Suprapubic skin (tissue), 4 donors: ENCODE results near the gene HOXA9. TPM values are rescaled to one million over a fixed set of nuclear protein-coding genes. Genes with fewer than 3 reads are reported as not detected.

Experiments used
- DNase-seq, 2 donors: peaks; one replicate each; pipeline ENCODE4 v3.0.0-alpha.2; 2019; ENCODE audit warnings: low spot score in 2 of 2
- H3K27ac ChIP-seq: fragments of 200-600 bp; sonication (generic); one replicate; pipeline ENCODE4 v1.5.1; 2019
- H3K27me3 ChIP-seq: fragments of 200-600 bp; sonication (generic); one replicate; pipeline ENCODE4 v1.5.1; 2019
- H3K36me3 ChIP-seq: fragments of 200-600 bp; sonication (generic); one replicate; pipeline ENCODE4 v1.5.1; 2019
- H3K4me1 ChIP-seq: fragments of 200-600 bp; sonication (generic); one replicate; pipeline ENCODE4 v1.5.1; 2019
- H3K4me3 ChIP-seq: fragments of 200-600 bp; sonication (generic); one replicate; pipeline ENCODE4 v1.5.1; 2019; ENCODE audit warnings: mild to moderate bottlenecking
- H3K9me3 ChIP-seq: fragments of 200-600 bp; sonication (generic); one replicate; pipeline ENCODE4 v1.5.1; 2019
- EP300 ChIP-seq: sonication (generic); formaldehyde crosslinking; IDR thresholded peaks from one replicate; pipeline ENCODE4 v1.6.1; 2017; ENCODE audit warnings: antibody characterized with exemption
- POLR2A ChIP-seq, 2 donors: fragments of 450-650 bp; IDR thresholded peaks; one replicate each; pipeline ENCODE4 v1.6.1; 2017; ENCODE audit warnings: antibody characterized with exemption in 2 of 2, mild to moderate bottlenecking in 2 of 2, moderate library complexity in 2 of 2
- POLR2AphosphoS5 ChIP-seq, 3 donors: sonication (generic); formaldehyde crosslinking; IDR thresholded peaks; one replicate each; pipeline ENCODE4 v1.6.1; 2017; ENCODE audit warnings: antibody characterized with exemption in 3 of 3
- WGBS: methylation state at CpG from one replicate; pipeline ENCODE4 v1.1.5; 2018; 5-methylcytosine and 5-hydroxymethylcytosine counted together
- total RNA-seq, 4 donors: library from RNA; depleted of rRNA; stranded (reverse); fragments of >200 nt; gene quantifications; one replicate each; pipeline ENCODE4 v1.1.0, GENCODE V29; 2016
- TF ChIP-seq, protein P1 (sequence below), 2 donors: fragments of 200-600 bp in 1 of 2; fragments of 450-650 bp in 1 of 2; sonication (generic) in 1 of 2; IDR thresholded peaks; one replicate each; pipeline ENCODE4 v1.5.1; 2016 to 2019; ENCODE audit warnings: antibody characterized with exemption in 2 of 2, mild to moderate bottlenecking in 1 of 2, moderate library complexity in 1 of 2

HOXA9 gene
- total RNA-seq, 4 donors from 2014 or later, result 26.7 to 64.8 (median 48.7) TPM

GRCh38 chr7:27211764-27212204 is 46.4 kb upstream of the HOXA9 start:
- DNase-seq, result no peak
- 52% methylated on average over 3 of the region's 3 CpGs for WGBS
- Histone ChIP-seq H3K4me3 (no peak overlapping the region), H3K36me3 (no peaks in the 10 kb centered on the region), H3K4me1 (peaks cover 15% of the 10 kb centered on the region), H3K9me3 (no peaks in the 10 kb centered on the region), H3K27ac (no peak overlapping the region), H3K27me3 (peaks cover 96% of the 10 kb centered on the region)
- TF ChIP-seq EP300 (no peak), POLR2A (IDR thresholded peaks at IDR 0.05) (no peak), POLR2AphosphoS5 (IDR thresholded peaks at IDR 0.05) (no peak)
- TF ChIP-seq, protein P1, sequence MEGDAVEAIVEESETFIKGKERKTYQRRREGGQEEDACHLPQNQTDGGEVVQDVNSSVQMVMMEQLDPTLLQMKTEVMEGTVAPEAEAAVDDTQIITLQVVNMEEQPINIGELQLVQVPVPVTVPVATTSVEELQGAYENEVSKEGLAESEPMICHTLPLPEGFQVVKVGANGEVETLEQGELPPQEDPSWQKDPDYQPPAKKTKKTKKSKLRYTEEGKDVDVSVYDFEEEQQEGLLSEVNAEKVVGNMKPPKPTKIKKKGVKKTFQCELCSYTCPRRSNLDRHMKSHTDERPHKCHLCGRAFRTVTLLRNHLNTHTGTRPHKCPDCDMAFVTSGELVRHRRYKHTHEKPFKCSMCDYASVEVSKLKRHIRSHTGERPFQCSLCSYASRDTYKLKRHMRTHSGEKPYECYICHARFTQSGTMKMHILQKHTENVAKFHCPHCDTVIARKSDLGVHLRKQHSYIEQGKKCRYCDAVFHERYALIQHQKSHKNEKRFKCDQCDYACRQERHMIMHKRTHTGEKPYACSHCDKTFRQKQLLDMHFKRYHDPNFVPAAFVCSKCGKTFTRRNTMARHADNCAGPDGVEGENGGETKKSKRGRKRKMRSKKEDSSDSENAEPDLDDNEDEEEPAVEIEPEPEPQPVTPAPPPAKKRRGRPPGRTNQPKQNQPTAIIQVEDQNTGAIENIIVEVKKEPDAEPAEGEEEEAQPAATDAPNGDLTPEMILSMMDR (IDR thresholded peaks at IDR 0.05), result no peak

DNA sequence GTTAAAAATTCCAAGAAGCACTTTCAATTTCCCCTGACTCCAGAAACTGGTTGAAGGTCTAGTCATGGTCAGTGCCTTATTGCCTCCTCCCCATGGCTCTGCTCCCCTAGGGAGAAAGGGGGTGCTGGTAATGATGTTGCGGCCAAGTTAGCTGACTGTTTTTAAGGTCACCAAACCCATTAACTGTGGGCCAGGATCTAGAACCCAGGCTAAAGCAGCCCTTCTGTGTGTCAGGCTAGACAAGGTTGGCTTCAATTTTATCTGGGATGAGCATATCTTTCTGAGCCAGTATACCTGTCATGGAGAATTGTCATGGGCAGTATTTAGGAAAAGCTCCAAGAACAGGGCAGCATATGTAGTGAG is 45.7 kb upstream of the HOXA9 start:
- H3K27ac ChIP-seq, result no peak overlapping the region
- no peak for TF ChIP-seq EP300
- TF ChIP-seq POLR2A (IDR thresholded peaks at IDR 0.05), result no peak
- TF ChIP-seq, protein P1 (IDR thresholded peaks at IDR 0.05), result no peak
- TF ChIP-seq POLR2AphosphoS5 (IDR thresholded peaks at IDR 0.05), result no peak
- H3K9me3 ChIP-seq, result no peaks in the 10 kb centered on the region
- no peaks in the 10 kb centered on the region for H3K36me3 ChIP-seq
- DNase-seq, result no peak
- peaks cover 15% of the 10 kb centered on the region for H3K4me1 ChIP-seq
- no peak overlapping the region for H3K4me3 ChIP-seq
- H3K27me3 ChIP-seq, result peaks cover 96% of the 10 kb centered on the region
- WGBS, result 100% methylated on average over 1 of the region's 1 CpG

GRCh38 chr7:27210441-27211083 is 45.2 kb upstream of the HOXA9 start:
- Histone ChIP-seq H3K27ac (no peak overlapping the region), H3K4me1 (peaks cover 19% of the 10 kb centered on the region), H3K36me3 (no peaks in the 10 kb centered on the region), H3K9me3 (no peaks in the 10 kb centered on the region), H3K4me3 (peak overlapping the region; percentile 32), H3K27me3 (peaks cover 97% of the 10 kb centered on the region)
- DNase-seq, result no peak
- 16% methylated on average over 31 of the region's 32 CpGs for WGBS
- TF ChIP-seq, protein P1 (IDR thresholded peaks at IDR 0.05), result peak; percentile 51 to 77
- TF ChIP-seq POLR2AphosphoS5 (IDR thresholded peaks at IDR 0.05), result no peak

GRCh38 chr7:27209933-27210440 is 44.6 kb upstream of the HOXA9 start:
- WGBS, result no CpG with 5 or more reads among the region's 11 CpGs
- H3K36me3 ChIP-seq, result no peaks in the 10 kb centered on the region
- H3K9me3 ChIP-seq, result no peaks in the 10 kb centered on the region
- DNase-seq, result no peak
- H3K4me3 ChIP-seq, result no peak overlapping the region
- no peak overlapping the region for H3K27ac ChIP-seq
- H3K4me1 ChIP-seq, result peaks cover 25% of the 10 kb centered on the region
- peaks cover 100% of the 10 kb centered on the region for H3K27me3 ChIP-seq
- TF ChIP-seq EP300 (no peak), POLR2A (IDR thresholded peaks at IDR 0.05) (no peak), POLR2AphosphoS5 (IDR thresholded peaks at IDR 0.05) (no peak)
- TF ChIP-seq, protein P1 (IDR thresholded peaks at IDR 0.05), result no peak

DNA sequence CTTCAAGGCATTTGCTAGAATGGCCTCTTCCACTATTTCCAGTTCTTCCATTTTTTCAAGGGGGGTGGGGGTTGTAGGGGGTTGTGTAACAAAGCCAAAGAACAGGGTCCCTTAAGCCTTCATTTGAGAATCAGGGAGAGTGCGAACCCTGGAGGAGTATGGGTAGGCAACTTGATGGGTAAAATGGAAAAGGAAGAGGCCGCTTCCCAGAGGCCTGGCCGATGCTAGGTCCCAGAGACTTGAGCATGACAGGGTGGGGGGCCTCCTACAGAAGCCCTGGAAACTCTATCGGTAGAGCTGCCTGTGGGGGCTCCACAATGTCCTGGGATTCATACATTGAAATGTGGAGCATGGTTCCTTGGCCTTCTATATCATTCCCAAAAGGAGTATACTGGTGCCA is 43.7 kb upstream of the HOXA9 start:
- Histone ChIP-seq H3K4me1 (peaks cover 29% of the 10 kb centered on the region), H3K4me3 (no peak overlapping the region), H3K27ac (no peak overlapping the region), H3K9me3 (no peaks in the 10 kb centered on the region), H3K36me3 (no peaks in the 10 kb centered on the region), H3K27me3 (peaks cover 100% of the 10 kb centered on the region)
- WGBS, result 87% methylated on average over 4 of the region's 4 CpGs
- no peak for DNase-seq
- no peak for TF ChIP-seq EP300
- TF ChIP-seq POLR2A (IDR thresholded peaks at IDR 0.05), result no peak
- TF ChIP-seq POLR2AphosphoS5 (IDR thresholded peaks at IDR 0.05), result no peak
- TF ChIP-seq, protein P1 (IDR thresholded peaks at IDR 0.05), result no peak
